HG03439 (cell line): ENCODE data around the gene KCNK7.

Source experiments
- ATAC-seq: cut with Tn5 transposase; IDR thresholded peaks from one replicate; pipeline ENCODE4 v1.9.1; 2021; ENCODE audit warnings: mild to moderate bottlenecking, moderate library complexity; ENCODE audit not compliant: unreplicated experiment

KCNK7 gene

DNA sequence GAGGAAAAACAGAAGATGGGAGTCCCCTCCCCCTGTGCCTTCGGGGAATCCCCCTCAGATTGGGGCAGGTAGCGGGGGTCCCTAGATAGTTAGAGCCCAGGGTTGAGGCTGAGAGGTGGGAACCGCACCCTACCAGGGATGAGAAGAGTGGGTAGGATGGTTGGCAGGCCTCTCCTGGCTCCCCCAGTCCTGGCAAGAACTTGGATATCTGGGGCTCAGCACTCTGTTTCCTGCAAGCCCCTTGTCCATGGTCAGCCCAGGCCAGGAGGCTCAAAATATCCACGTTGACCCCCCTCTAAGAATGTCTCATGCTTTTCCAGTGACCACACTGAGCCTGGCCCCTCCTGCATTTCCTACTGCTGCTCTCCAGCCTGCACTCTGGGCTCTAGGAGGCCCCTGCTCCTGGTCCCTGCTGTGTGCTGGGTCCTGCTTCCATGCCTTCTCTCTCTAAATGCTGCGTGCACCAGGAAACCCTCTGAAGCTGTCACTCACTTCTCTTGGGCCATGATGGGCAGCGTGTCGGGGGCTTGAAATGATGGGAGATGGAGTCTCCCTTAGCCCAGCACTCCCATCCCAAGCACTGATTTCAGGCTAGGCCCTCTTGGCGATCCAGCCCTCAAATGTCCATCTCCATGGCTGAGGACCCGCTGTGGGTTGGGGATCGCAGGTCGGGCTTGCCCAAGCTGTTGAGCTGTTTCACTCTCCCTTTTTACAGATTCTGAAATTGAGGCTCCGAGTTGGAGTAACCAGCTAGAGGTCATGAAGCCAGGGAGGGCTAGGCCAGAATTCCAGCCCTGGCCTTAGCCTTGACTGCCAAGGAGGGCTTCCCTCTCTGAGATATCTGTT lies 16.4 kb upstream of the KCNK7 start:
- no peak for ATAC-seq

DNA sequence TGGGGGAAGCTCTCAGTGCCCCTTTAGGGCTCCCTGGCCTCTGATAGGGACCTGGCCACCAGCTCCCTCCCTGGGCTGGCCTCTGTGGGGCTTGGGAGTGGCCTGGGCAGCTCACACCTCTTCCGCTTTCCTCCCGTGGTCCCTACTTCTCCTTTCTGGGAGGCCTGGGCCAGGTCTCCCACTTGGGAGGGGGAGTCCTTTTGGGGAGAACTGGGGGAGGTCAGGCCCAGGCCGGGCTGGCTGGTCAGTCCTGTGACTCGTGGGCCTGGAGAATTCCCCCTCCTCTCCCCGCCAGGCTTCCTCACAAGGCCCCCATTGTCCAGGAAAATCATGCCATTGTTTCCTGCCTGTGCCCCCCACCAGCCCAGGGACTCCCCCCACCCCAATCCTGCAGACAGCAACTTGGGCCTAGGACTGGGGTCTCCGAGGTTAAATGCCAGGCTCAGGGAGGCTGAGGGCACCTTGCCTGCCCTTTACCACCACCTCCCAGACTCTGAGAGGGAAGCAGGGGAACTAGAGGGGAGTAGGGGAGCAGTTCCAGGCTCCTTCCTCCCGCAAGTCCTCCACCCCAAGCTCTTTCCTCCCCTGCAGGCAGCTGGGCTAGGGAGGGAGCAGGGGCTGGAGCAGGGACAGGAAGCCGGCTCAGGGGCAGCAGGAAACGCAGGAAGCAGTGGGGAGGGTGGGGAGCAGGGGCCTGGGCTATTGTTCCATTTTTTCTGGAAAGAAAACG lies 15.6 kb upstream of the KCNK7 start:
- no peak for ATAC-seq

GRCh38 chr11:65610404-65610803 lies 14.8 kb upstream of the KCNK7 start:
- no peak for ATAC-seq

- no peak for ATAC-seq
Observed at GRCh38 chr11:65609665-65610064, 14.1 kb upstream of the KCNK7 start.

DNA sequence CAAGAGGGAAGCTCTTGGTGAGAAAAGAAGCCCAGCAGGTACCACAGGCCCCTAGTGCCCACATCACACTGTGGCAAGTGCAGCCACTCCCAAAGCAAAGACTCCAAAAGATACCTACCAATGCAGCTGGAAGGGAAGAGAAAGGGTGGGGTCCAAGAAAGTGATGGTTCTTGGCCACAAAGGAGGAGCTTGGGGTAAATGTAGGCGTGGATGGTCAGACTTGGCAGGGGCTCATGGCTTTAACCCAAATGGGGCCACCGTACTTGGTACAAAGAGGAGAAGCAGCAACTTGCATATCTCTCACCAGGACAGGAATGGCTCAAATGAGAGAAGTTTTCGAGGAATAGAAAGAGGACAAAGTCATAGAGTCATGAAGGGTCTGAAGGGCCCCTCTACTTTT lies 13.6 kb upstream of the KCNK7 start:
- ATAC-seq: no peak

GRCh38 chr11:65607614-65608426 lies 12.2 kb upstream of the KCNK7 start:
- ATAC-seq: no peak

- no peak for ATAC-seq
Observed at GRCh38 chr11:65606876-65607613, 11.4 kb upstream of the KCNK7 start.

DNA sequence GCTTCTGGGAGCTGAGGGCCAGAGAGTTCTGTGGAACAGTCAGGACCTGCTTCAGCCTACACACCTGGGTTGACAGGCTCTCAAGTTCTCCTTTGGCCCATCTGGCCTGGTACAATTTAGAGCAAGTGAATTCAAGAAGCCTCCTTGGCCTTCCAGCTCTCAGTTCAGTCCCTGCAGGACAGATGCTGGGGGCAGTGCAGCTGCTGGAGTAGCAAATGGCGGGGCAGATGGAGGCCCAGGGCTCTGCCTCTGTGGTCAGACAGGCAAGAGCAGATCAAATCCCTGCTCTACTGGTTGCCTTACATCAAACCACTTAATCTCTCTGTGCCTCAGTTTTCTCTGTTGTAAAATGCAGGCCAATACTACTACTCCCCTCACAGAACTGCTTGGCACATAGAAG lies 8.7 kb upstream of the KCNK7 start:
- ATAC-seq: no peak

DNA sequence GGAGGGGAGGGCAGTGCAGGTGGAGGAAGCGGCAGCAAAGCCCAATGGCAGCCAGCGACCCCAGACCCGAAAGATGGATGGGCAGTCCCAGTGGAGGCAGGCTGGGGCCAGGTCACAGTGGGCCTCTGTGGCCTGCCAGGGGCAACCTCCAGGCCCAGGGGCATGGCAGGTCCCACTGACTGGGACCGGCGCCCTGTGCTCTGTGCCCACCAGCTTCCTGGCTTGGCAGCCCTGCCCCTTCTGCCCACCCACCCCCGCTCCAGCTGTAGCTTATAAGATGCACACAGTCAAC lies 4.3 kb upstream of the KCNK7 start:
- no peak for ATAC-seq

DNA sequence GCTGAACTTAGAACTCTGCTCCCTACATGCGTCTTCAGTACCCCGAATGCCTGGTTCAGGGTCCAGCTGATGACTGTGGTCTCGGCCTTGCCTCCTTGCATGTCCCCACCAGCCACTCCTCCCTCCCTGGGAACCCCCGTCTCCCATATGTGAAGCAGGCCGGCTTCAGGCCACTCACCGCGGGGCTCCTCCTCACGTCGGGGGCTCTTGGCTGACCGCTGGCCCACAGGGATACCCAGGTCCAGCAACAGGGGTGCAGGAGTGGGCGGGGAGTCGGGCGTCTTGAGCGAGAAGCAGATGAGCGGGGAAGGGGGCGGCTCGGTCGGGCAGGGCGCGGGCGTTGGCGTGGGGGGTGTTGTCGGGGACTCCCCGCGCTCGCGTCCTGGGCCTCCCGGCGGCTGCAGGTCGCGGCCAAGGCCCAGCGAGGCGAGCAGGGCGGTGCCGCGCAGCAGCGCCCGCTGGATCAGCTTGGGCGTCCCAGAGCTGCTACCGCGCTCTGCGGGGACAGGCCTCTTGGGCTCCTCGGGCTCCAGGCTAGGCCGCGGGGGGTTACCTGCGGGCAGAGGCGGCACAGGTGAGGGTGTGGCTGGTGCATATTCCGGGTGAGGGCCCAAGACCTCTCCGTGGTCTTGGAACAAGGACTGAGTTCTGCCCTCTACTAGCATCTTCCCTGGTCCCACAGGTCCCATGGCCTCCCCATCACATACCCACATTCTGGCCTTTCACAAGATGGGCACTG lies 3.8 kb upstream of the KCNK7 start:
- no peak for ATAC-seq

DNA sequence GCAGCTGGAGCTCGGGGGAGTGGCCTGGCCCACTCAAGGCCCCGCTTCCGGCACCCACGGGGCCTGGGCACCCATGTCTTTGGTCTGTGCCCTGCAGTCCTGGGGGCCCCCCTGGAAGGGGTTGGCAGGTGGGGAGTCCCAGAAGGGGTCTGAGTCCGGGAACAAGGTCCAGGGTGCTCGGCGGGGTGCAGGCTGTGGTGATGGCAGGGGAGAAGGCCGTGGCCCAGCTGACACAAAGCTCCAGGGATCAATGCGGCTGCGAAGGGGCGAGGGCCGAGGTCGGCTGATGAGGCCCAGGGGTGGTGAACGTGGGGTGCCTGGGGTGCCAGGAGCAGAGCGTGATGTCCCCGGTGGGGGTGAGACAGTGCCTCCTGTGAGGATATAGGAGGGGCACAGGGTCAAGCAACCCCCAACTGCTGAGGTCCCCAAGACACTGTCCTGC lies 2.7 kb upstream of the KCNK7 start:
- no peak for ATAC-seq

- ATAC-seq: no peak
Observed at GRCh38 chr11:65596520-65596919, 920 bp upstream of the KCNK7 start.

DNA sequence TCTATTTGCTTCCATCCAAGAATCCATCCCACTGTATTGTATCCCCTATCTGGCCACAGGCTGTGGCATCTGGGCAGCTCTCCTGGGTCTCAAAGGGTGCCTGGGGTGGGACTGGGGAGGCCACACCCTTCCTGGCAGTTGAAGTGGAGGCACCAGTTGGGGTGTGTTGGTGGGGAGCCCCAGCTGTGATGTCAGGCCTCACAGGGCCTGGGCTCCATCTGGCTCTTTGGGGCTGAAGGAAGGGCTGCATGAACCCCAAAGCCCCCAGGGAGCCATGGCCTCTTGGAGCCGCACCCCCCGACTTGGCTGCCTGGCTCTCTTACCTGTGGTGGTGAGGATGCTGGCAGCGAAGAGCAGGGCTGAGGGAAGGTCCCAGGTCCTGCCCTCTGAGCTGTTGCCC lies 469 bp downstream of the KCNK7 start:
- ATAC-seq: no peak

DNA sequence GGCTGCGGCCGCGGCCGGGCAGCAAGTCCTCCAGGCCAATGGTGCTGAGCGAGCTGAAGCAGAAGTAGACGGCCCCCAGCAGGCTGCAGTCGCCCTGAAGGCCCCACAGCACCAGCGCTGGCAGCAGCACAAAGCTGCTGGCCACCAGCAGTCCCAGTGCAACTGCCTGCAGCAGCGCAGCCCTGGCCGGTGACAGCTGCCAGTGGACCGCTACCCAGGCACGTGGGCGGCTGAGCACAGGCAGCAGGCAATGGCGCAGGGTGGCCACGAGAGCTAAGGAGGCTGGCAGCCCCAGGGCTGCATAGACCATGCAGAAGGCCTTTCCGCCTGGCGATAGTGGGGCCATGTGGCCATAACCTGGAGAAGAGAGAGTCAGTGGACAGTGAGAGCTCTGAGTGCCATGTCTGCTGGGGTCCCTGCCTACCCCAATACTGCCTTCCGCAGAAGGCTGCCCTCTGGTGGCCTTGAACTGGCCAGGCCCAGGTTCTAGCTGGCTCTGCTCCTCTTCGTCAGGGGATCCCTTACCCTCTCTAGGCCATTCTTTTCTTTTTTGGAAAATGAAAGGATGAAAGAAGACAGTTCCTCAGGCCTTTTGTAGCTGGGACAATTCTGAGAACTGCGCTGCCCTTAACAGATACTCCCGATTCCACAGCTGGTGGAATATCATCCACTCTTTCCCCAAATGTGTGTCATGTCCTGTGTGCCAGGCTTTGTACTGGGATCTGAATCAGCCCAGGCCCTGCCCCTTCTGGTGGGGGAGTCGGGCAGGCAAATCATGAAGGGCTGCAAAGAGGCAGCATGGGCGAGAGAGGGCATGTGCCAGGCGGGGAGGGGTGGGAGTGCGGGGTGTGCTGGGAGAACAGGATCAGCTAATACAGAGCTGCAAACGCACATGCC lies 1.8 kb downstream of the KCNK7 start:
- ATAC-seq: no peak

DNA sequence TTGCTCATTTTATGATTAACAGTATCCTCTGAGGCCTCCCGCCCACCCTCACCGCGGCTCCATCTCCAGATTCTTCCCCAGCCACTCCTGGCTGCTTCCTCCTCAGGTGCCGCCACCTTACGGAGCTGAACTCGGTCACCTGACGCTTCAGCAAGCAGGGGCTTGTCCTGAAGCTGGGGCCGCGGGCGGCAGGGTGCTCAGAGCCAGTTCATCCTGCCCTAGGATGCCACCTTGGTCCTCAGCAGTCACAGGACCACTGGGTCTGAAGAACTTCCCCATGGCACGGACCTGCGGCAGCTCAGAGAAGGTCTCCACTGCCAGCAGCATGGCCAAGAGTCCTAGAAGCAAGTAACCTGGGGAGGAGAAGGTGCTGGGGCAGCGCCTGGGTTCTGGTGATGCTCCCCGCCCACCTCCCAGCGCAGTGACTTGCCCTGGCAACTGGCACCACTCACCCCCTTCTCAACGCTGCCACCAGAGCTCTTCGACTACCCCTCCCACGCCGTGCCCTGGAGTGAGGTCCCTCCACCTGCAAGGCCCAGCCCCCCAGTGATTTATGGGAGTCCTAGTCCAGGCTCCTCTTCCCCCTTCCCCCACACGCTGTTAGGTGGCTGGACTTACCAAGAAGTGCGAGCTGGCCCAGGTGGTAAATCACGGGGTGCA lies 2.6 kb downstream of the KCNK7 start:
- ATAC-seq: no peak

GRCh38 chr11:65591939-65592857 lies 3.4 kb downstream of the KCNK7 start:
- ATAC-seq: no peak

DNA sequence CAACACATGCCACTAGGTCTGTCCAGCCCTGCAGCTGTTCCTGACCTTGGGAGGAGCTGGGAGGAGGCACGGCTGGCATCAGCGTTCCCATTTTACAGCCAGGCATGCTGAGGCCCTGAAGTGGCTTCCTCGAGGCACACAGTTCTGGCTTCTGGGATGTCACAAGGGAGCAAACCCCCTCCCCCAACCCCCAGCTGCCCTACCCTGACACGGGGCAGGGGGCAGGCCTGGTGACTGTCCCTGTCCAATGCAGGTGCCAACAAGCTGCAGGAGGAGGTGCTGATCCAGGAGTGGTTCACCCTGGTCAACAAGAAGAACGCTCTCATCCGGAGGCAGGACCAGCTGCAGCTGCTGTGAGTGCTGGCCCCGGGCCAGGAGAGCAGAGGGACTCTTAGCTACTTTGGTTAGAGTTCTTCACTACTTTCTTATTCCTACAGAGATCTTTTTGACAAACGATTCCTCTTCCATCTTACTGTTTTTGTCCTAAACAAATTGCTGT lies 5.3 kb downstream of the KCNK7 start:
- no peak for ATAC-seq
